GM12873 (cell line): ENCODE measurements around the gene CYLD.

Experiments used
- CTCF ChIP-seq: IDR thresholded peaks from 2 replicates; pipeline ENCODE4 v1.5.1; 2012; ENCODE audit warnings: low read depth, mild to moderate bottlenecking, moderate library complexity, low read length, control low read depth; ENCODE audit not compliant: insufficient read depth; ENCODE audit errors: missing control alignments

CYLD gene

GRCh38 chr16:50712560-50712898 is 29.4 kb upstream of the CYLD start:
- TF ChIP-seq CTCF = no peak

GRCh38 chr16:50712956-50713355 is 28.9 kb upstream of the CYLD start:
- no peak for TF ChIP-seq CTCF

GRCh38 chr16:50717091-50717490 is 24.8 kb upstream of the CYLD start:
- no peak for TF ChIP-seq CTCF

- TF ChIP-seq CTCF = no peak
These were observed 24.4 kb upstream of the CYLD start for GRCh38 chr16:50717494-50717893.

- TF ChIP-seq CTCF = no peak
These were observed 23.7 kb upstream of the CYLD start for GRCh38 chr16:50718061-50718760.

- TF ChIP-seq CTCF = no peak
These were observed 23.0 kb upstream of the CYLD start for GRCh38 chr16:50718761-50719400.

- TF ChIP-seq CTCF = peak; percentile 23
These were observed 22.2 kb upstream of the CYLD start for GRCh38 chr16:50719401-50720337.
